ENCODE results near the gene XPNPEP1.

The XPNPEP1 gene

DNA sequence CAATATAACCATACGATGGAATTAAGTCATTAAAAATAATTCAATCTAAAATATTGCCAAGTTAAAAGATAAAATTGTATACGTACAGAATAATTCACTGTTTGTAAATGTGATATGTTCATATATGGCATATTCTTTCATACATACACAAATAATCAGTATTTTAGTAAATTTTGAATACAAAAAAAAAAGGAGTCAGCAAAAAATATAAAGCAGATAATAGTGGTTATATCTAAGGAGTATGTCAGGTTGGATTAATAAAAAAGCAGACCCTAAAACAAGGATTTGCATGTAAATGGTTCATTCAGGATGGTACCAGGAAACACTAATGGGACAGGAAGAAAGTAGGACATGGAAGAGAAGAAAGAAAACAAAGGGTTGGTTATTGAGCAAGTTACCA is 59.5 kb downstream of the XPNPEP1 start:
- no peak for DNase-seq (ENCODE audit: low read depth, low spot score)

DNA sequence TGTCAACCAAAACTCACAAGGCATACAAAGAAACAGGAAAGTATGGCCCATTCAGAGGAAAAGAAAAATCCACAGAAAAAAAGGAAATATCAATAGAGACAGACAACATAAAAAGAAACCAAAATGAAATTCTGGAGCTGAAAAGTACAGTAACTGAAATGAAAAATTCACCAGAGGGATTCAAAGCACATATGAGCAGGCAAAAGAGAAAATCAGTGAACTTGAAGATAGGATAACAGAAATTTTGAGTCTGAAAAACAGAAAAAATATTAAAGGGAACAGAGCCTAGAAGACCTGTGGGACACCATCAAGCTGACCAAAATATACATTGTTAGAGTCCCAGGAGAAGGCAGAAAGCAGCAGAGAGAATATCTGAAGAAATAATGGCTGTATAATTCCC is 60.6 kb downstream of the XPNPEP1 start:
- DNase-seq (ENCODE audit: low read depth, low spot score): no peak

DNA sequence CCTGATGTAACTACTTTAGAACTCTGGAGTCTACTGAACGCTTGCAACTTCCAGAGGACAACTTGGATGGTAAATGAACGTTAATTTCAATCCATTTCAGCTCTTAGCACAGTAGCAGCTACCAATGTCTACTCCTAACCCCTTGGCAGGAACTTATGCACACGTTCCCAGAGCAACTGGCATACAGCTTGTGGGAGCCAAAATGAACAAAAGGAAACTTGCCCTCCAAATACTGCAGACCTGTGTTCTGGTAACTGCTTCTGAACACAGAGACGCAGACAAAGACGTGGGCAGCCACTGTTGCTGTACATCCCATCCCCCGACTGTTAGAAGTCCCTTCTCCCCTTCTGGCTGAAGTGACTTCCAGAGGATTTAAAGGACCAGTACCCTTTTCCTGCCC is 61.3 kb downstream of the XPNPEP1 start:
- DNase-seq (ENCODE audit: low read depth, low spot score): no peak

DNA sequence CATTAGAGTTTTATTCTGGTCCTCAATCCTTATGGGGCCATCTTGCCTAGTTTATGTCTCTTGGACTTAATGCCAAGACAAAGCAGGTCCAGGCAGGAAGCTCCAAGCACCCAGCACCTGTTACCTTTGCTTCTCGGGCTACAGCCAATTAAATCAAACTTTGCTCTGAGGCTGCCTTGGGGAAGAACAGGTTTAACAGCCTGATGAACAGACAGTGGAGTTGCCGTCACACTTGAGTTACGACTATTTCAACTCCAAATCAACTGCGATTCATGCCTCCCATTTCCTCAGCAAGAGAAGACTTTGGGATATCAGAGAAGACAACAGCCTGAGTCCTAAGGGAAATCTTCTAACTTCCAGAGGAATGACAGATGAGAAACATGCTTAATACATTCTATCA is 62.2 kb downstream of the XPNPEP1 start:
- DNase-seq (ENCODE audit: low read depth, low spot score): no peak

DNA sequence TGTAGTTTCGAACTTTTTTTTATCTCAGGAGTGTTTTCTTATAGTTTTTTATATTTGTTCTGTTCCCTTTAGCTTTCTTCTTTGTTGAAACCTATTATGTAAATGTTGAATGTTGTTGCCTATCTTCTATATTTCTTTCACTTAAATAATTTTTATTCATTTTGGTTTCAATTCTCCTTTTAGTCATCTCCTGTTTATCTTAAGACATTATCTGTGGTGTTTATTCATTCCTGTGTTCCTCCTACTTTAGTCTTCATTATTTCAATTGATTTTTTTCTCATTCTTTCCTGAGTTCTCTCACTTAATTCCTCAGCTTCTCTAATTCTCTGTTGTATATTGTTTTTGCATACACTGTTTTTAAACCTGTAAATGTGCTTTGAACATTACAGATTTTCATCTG is 64.1 kb downstream of the XPNPEP1 start:
- DNase-seq (ENCODE audit: low read depth, low spot score): no peak

DNA sequence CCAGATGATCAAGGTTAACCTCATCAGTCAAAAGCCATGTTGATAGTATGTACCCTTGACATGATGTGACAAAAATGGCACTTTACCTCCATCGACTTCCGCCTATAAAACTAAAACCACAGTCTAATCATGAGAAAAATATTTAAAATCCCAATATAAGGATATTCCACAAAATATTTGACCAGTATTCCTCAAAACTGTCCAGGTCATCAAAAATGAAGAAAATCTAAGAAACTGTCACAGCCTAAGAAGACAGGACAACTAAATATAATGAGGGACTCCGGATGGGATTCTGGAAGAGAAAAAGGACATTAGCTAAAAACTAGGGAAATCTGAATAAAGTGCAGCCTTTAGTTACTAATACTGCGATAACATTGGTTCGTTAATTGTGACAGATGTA is 67.6 kb downstream of the XPNPEP1 start:
- DNase-seq (ENCODE audit: low read depth, low spot score): no peak

DNA sequence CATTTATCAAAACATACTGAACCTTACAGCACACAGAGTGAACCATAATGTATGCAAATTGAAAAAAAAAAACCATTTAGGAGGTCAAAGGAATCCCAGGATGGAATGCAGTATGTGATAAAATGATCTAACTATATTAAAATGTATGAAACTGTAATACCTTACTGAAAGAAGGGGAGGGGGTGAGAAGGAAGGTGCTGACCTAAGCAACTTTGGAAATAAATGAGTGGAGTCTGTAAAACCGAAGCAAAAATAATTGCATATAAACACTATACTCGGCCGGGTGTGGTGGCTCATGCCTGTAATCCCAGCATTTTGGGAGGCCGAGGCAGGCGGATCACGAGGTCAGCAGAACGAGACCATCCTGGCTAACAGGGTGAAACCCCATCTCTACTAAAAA is 69.4 kb downstream of the XPNPEP1 start:
- no peak for DNase-seq (ENCODE audit: low read depth, low spot score)

DNA sequence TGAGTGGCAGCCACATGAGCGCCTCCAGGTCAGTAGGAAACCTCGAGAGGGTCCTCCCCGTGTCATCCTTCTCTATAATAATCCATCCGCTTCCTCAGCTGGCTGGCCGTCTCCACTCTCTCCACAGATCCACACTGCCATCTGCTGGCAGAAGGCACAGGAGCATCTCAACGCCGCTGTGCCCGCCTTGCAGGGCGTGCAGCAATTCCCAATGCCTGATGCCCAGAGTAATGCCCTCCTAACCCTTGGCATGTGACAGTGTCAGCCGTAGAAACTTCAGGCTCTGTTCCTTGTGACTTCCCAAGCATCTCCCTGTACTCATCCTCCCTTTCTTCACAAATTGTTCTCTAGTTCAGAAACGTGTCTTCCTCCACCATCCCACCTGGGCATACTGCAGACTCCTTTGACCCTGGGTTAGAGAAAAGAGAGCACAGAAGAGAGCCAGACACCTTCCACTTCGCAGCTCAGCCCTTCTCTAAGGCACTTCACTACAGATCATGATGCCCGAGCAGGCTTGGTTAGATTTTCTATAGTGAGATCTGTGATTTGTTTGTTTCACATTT is 70.8 kb downstream of the XPNPEP1 start:
- no peak for DNase-seq (ENCODE audit: low read depth, low spot score)

DNA sequence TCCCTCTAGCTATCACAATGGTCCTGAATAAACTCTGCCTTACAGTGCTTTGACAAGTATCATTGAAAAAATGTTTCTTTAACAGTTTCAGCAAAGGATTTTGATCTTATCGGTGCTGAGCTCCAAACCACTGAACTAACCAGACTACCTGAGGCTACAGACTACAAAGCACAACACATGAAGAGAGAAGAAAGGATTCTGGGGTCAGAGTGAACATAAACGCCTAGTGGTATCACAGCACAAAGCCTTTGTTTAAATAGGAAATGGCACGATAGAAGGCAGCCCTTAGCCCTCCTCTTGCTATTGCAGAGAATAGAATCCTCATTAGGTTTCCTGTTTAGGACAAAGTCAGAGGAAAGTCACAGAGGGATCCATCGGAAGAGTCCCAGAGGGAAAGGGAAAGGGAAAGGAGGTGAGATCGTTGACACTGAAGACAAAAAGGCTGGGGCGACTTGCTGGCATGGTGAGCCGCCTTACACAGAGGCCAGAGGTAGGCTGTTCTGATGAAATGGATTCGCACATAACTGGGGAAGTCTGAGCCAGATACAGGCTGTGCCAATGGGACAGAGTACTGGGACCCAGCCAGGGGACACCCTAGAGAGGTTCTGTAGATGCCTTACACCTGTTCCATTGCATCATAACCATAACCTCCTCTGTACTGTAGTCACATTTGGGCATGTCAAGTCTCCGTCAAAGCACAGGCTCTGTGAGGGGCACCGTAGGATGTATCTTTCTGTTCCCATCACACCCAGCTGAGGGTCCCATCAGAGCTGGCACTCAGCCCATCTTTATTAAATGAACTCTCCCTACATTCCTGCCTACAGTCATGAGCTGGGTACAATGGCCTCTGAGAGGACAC is 71.5 kb downstream of the XPNPEP1 start:
- DNase-seq (ENCODE audit: low read depth, low spot score): no peak

DNA sequence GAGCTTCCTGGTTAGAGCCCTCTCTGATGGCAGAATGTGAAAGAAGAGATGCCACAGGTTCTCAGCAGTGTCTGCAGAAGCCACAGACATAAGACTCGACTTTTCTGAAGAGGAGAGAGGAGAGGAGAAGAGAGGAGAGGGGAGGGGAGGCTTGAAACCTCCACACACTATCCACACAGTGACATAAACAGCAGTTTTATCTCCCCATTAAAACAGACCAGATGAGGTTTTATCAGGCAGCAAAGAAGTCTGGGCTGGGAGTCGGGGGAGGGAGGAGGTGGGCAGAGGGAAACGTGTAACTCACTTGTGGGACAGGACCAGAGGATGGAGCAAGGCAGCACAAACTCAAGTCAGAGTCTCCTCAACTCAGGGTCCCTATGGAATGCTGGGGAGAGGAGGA is 76.5 kb downstream of the XPNPEP1 start:
- DNase-seq (ENCODE audit: low read depth, low spot score): no peak

DNA sequence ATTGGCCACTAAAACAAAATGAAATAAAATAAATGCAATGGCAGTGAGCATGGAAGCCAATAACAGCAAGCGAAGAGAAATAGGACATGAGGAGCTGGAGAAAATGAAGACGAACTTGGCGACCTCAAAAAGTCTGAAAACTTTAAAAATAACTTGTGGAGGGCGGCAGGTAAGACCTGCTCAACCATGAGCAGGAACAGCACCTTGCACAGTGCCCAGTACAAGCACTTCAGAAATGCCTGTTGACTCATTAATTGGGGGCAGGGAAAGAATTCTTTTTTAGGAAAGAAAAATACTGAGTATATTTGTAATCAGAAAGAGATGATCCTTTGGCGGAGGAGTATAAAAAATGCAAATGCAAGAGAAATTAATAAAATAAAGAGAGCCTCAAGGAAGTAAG is 78.0 kb downstream of the XPNPEP1 start:
- DNase-seq (ENCODE audit: low read depth, low spot score): no peak

DNA sequence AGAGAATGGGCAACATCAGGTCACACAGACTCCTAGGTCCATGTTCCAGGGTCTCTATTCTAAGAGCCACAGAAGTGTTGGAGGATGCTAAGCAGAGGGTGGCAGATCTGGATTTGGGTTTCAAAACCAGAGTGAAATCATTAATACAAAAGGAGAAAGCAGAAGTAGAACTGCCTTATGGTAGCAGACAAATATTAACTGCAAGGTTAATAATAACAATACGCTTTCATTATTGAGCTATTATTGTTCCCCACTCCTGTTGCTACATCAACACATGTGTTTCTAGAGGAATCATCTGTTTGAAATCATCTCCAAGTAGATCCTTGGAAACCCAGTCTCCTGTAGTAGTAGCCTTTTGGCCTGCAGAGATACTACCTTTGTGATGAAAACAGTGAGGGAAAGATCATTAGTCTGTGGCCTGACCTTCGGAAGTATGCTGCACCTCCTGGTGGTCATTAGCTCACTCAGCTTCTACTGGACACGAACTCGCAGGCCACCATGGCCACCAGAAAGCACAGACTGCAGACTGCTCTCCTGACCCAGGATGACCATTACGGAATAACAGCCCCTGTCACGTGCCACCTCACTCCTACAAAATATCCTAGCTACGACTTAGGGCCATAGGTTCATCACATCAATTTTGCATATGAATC is 84.6 kb downstream of the XPNPEP1 start:
- DNase-seq (ENCODE audit: low read depth, low spot score): no peak

DNA sequence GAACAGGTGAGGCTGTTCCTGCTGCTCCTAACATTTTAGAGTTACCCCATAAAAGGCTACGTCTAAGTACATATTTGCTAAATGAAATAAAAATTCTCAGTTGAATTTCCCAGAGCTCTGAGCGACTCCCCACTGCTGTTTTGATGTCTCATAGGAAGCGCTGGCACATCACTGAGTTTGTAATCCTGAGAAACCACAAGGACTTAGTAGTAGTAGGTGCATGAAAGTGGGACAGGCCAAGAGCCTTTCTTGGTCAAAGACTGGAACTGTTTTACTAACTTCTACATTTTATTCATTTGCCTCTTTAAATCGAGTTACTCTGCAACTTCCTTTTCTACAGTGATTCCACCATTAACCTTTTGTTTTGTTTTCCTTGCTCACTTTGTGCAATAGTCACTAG is 85.9 kb downstream of the XPNPEP1 start:
- no peak for DNase-seq (ENCODE audit: low read depth, low spot score)

DNA sequence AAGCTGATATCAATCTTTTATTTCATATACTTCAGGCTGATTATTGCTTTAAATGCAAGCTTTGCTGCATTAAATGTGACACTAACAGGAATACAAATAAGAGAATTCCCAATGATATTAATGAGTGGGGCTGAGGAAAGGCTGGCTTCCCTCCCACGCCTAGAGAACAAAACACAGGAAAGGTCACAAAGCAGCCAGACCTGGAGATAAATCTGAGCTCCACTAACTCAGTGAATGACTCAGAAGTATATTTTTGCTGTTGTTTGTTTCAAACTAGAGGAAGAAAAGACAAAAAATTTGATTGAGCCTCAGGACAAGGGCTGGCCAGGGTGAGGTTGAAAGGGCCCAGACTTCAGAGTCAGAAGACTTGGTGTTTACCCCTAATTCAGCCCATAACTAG is 88.1 kb downstream of the XPNPEP1 start:
- DNase-seq (ENCODE audit: low read depth, low spot score): no peak

DNA sequence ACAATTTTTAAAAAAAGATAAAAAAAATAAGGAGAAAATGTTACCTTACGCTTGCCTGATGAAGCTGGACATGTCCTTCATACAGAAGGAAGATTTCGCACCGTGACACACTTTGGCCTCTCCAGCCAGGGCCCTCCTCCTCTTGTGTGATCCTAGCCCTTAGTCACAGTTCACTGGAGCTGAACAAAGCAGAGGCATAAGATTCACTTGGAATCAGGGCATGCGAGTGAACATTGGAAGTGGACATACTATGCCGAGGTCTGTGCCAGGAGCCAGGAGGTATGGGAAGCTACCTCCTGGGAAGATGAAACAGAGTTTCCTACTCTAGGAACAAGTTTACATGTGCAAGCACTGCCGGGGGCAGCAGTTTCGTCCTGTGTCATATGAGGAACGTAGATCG is 91.5 kb downstream of the XPNPEP1 start:
- DNase-seq (ENCODE audit: low read depth, low spot score): no peak

DNA sequence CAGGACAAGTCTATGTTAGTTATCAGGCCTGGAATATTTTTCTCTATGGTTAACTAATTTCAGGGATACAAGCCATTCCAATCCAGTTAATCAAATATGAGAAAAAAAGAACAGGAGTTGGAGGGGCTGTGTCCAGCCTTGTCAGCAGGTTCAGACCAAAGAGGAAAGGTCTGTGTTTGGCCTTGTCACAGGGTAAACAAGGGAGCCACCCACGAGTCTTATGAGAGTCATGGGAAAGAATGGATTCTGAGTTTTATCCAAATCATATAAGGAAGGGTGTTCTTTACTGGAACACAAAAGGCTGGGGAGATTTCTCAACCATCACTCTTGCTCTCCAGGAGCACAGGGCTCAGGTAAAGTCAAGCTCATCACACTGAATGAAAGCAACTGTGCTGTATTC is 99.1 kb downstream of the XPNPEP1 start:
- no peak for DNase-seq (ENCODE audit: low read depth, low spot score)

DNA sequence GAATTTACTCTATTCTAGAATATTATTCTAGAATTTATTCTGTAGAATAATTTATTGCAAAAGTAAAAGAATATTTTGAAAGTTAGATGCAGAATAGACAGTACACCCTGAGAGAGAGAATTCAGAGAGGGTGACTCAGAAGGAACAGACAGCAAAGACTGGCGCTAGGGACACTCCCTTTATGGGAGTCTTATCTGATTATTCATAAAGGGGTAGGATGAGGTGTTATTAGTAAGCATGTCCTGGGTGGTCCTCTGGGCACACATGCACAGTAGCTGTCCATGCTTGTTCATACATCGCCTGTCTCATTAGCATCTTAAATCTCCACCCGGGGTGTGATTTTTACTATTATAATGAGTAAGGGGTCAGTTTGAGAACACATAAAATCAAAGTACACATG is 100.1 kb downstream of the XPNPEP1 start:
- no peak for DNase-seq (ENCODE audit: low read depth, low spot score)

DNA sequence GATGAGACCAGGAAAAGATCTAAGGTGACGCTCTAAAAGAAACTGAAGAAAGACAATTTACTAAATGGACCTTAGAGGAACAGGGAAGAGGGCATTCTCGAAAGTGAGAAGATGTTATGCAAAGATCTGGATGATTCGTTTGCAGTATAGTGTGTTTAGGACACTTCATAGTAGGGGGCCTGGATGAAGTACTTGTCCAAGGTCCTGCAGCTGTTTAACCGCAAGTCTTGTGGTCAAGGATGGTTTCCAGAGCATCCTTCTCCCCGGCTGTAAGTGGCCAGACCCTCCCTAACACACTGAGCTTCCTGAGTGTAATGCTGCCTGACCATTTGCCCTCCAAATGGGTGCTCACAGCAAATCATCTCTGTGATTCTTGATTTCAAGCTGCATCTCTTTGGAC is 101.6 kb downstream of the XPNPEP1 start:
- DNase-seq (ENCODE audit: low read depth, low spot score): no peak

DNA sequence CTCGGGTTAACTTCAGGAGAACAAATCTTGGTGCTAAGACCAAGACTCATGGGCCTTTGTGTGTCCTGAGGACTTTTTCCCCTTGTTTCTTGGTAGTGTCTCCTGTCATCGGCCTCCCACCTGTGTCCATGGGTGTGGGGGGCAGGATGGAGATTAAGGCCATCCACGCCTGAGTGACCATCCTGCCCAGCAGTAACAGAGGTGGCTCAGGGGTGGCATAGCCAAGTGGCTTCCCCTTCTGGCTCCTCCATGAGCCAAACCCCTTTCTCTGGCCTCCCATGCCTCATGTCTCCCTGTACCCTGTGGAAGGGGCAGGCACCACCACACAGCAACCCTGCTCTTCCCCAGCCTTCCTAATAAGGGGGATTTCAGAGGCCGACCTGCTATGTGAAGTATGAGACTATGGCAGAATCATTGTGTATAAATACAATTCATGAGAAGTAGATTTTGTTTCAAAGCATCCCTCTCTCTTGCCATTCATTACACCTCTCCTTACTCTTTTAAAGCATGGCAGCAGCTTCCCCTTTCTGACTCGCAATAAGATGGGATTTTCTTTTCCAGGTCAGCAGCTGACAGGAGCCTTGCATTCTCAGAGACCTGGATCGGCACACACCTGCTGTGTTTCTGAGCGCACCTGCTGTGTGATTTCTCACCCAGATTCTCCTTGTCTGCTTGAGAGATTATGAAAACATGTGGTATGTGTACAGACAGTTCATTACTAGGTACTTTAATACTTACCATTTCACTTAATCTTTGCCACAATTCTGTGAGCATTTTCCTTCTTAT is 102.5 kb downstream of the XPNPEP1 start:
- DNase-seq (ENCODE audit: low read depth, low spot score): no peak

DNA sequence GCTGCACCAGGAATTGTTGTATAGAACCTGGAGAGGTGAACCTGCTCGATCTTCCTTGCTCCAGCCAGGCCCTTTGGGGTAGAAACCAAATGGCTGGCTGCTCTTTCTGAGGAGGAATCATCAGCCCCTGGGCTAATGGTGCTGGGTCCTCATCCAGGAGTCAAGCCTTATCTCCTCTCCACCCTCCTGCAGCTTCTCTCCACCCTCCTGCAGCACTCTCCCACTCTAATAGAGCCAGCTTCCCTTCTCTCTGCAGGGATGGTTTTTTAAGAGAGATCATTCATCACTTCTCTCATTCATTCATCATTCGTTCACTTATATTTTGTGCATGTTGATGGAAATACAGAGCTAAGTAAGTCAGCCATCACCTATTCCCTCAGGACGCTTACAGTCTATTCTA is 103.5 kb downstream of the XPNPEP1 start:
- DNase-seq (ENCODE audit: low read depth, low spot score): no peak

All from iPS DF 19.7 (cell line).